Fibroblast of villous mesenchyme (primary cell): ENCODE data around the gene ABHD14A. TPM values are rescaled to one million over a fixed set of nuclear protein-coding genes. Genes with fewer than 3 reads are reported as not detected.

Experiments used
- DNase-seq: peaks from one replicate; pipeline ENCODE4 v3.0.0-alpha.2; 2010; ENCODE audit warnings: low read depth
- H3K4me3 ChIP-seq: 2 replicates; pipeline ENCODE4 v1.5.1; 2011; ENCODE audit warnings: low read depth, mild to moderate bottlenecking, low read length
- total RNA-seq: library from RNA; depleted of rRNA; stranded (reverse); fragments of >200 nt; gene quantifications from 2 replicates; pipeline ENCODE4 v1.2.3, GENCODE V29; 2012
- TF ChIP-seq, protein P1 (sequence below): IDR thresholded peaks from 2 replicates; pipeline ENCODE4 v1.5.1; 2012; ENCODE audit warnings: low read depth, mild to moderate bottlenecking, low read length; ENCODE audit not compliant: insufficient read depth

Gene ABHD14A
- total RNA-seq, 1 donor, result 5.2 TPM

DNA sequence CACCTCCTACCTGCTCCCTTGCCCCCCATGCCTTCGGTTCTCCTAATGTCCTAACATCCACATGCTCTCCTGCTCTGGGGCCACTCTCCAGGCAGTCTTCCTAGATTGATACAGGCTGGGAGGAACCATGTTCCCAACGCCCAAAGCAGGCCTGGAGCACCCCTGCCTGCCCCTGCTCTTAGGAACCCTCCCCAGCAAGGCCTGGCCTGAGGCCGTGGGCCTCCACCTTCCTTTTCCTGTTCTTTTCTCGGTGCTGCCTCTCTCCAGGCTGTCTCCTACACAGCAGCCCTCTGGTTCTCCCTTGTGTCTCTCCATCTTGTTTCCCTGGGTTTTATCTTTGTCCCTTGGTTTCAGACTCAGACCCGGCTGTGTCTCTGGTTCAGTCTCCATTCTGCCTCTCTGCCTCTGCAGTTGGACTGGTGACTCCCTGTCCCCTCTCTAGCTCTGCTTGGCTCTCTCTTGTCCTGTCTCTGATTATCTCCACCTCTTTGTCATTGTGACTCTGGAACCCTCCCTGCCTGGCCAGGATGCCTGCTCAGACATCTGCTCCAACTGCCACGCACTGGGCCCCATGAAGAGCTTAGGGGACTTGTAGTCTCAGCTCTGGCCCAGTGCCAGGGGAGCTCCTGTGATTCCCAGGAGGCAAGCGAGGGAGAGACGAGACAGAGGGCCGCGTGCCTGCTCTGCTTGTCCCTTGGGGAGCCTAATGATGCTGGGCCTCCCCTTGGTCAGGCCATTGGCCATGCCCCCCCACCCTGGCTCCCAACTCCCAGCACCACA lies 46.8 kb downstream of the ABHD14A start:
- TF ChIP-seq, protein P1, sequence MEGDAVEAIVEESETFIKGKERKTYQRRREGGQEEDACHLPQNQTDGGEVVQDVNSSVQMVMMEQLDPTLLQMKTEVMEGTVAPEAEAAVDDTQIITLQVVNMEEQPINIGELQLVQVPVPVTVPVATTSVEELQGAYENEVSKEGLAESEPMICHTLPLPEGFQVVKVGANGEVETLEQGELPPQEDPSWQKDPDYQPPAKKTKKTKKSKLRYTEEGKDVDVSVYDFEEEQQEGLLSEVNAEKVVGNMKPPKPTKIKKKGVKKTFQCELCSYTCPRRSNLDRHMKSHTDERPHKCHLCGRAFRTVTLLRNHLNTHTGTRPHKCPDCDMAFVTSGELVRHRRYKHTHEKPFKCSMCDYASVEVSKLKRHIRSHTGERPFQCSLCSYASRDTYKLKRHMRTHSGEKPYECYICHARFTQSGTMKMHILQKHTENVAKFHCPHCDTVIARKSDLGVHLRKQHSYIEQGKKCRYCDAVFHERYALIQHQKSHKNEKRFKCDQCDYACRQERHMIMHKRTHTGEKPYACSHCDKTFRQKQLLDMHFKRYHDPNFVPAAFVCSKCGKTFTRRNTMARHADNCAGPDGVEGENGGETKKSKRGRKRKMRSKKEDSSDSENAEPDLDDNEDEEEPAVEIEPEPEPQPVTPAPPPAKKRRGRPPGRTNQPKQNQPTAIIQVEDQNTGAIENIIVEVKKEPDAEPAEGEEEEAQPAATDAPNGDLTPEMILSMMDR, result no peak
- no peak overlapping the region for H3K4me3 ChIP-seq
- no peak for DNase-seq

DNA sequence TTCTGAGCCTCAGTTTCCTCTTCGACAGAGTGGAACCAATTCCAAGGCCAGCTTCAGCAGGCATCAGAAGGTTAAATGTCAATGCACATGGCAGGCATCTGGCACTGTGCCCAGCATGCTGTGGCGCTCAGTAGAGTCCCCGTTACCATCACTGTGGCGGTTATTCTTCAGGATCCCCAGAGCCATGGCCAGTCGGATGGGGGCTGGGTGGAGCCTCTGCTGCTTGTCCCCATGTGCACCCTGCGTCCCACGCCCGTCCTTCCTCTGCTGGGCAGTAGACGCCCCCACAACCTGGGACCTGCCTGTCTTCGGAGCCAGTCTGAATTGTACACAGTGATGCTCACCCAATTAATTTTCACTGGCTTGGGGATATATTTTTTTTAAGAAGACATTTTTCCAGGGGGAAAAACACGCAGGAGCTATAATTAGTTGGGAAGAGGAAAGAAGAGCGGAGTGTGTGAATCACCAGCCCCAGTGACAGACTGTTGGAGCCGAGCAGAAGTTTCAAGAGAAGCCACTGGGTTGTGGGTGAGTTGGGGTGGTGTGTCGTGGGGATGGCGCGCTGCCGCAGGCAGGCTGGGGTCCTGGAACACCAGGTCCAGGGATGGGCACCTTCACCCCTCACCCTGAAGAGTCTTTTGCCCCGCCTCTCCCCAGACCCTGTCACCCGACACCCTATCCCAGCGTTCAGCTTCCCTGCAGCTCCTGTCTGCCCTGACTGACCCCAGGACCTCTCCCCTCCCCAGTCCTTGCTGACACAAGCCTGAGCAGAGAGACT lies 47.6 kb downstream of the ABHD14A start:
- DNase-seq, result no peak
- H3K4me3 ChIP-seq, result no peak overlapping the region
- TF ChIP-seq, protein P1, result no peak

DNA sequence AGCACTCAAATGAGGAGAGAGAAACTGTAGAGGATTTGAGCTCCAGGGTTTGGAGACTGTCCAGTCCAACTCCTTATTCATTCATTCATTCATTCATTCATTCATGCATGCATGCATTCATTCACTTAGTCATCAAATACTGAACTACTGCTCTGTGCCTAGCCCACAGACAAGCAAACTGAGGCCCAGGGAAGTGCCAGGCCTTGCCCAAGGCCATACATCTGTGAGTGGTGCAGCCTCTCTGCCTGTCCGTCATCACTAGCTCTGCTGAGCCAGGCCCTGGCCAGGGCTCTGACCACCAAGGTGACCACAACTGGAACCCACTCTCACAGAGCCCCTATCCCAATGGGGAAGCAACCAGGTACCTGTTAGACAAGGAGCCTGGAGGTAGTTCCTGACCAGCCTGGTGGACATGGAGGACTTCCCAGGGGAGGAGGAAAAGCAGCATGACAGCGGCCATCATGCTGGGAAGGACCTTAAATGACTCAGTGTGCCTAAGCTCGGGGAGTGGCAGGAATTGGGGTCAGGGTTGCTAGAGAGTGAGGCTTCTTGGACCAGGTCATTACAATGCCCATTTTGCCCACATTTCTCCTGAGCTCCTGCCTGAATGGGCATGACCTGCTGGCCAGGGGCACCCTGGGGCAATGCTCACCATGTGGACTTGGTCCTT lies 48.4 kb downstream of the ABHD14A start:
- TF ChIP-seq, protein P1, result no peak
- no peak for DNase-seq
- H3K4me3 ChIP-seq, result no peak overlapping the region

DNA sequence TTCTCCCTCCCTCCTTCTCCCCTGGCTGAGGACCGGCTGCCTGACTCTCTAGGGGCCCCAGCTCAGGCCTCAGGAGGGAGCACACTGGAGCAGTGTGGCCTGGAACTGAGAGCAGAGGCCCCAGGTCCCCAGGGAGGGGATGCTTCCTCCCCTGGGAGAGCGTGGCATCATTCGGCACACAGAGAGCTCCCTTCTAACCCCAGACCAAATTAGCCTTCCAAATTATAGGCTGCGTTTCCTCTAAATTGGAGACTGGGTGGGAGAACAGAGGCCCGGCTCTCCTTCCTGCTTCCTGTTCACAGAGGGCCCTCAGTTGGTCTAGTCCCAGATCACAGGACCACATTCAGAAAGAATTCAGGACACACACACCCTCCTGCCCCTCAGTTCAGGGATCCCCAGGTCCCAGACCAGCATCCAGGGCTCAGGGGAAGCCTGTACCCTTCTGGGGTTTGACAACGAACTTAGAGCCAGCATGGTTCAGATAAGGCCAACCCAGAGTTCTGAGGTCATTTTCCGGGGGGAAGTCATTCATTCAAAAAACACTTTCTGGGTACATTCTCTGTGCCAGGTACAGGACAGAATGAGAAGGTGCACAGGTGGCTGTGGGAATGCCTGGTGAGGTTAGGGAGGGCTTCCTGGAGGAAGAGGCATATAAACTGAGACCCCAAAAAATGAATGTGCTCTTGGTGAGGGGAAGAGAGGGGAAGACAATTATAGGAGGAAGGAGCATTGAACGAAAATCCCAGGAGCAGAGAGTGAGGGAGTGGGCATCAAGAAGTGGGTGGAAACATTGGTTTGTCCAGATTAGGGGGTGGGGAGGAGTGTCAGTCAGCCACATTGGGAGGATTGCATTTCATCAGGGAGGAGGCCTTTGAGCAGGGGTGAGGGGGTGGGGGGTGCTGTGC lies 49.2 kb downstream of the ABHD14A start:
- DNase-seq, result no peak
- TF ChIP-seq, protein P1, result no peak
- no peak overlapping the region for H3K4me3 ChIP-seq

- no peak for DNase-seq
- TF ChIP-seq, protein P1, result no peak
- H3K4me3 ChIP-seq, result no peak overlapping the region
Observed at GRCh38 chr3:52024765-52025452, 50.0 kb downstream of the ABHD14A start.
